ENCODE results near the gene TRAP1. TPM values are rescaled to one million over a fixed set of nuclear protein-coding genes. Genes with fewer than 3 reads are reported as not detected.

TRAP1 gene
- total RNA-seq, 1 experiment from 2014 or later = 204 TPM

DNA sequence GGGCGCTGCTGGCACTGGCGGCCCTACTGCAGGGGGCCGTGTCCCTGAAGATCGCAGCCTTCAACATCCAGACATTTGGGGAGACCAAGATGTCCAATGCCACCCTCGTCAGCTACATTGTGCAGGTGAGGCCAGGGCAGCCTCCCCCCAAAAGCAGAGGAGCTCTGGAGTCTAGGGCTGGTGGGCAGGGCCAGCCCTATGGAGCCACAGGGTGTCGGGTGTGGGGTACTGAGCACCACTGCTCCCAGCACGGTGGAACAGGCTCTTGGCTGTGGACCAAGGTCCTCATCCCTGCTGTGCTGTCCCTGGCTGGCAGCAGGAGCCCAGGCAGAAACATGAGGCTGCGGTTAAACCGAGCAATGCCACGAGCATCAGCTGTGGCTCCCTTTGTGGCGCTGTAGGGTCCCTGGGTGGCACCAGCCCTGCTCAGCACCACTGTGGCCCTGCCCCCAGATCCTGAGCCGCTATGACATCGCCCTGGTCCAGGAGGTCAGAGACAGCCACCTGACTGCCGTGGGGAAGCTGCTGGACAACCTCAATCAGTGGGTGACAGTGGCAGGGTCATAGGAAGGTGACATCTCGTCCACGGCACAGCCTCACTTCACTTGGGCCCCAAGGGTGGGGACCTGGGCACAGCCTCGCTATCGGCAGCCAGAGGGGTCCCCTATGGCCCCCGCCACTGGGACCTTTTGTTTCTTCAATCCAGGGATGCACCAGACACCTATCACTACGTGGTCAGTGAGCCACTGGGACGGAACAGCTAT, 61.7 kb downstream of the TRAP1 start:
- no peaks in the 10 kb centered on the region for H3K9me3 ChIP-seq (ENCODE audit: insufficient read depth, low read depth)
- H3K4me3 ChIP-seq = no peak overlapping the region
- no TSS peak for BruUV-seq (replicated peaks)
- TF ChIP-seq, protein P1, sequence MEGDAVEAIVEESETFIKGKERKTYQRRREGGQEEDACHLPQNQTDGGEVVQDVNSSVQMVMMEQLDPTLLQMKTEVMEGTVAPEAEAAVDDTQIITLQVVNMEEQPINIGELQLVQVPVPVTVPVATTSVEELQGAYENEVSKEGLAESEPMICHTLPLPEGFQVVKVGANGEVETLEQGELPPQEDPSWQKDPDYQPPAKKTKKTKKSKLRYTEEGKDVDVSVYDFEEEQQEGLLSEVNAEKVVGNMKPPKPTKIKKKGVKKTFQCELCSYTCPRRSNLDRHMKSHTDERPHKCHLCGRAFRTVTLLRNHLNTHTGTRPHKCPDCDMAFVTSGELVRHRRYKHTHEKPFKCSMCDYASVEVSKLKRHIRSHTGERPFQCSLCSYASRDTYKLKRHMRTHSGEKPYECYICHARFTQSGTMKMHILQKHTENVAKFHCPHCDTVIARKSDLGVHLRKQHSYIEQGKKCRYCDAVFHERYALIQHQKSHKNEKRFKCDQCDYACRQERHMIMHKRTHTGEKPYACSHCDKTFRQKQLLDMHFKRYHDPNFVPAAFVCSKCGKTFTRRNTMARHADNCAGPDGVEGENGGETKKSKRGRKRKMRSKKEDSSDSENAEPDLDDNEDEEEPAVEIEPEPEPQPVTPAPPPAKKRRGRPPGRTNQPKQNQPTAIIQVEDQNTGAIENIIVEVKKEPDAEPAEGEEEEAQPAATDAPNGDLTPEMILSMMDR (conservative IDR thresholded peaks at IDR 0.05) = no peak
- no peak for TF ChIP-seq EZH2 (IDR thresholded peaks at IDR 0.05; ENCODE audit: low read depth)
- H3K27ac ChIP-seq = no peak overlapping the region
- H3K36me3 ChIP-seq (ENCODE audit: low read depth) = peaks cover 14% of the 10 kb centered on the region; the same call in 1 of the 2 replicates
- intact Hi-C loops (cut with micrococcal nuclease; ENCODE audit: unreplicated experiment) = no loop called here
- no peaks in the 10 kb centered on the region for H3K27me3 ChIP-seq (ENCODE audit: insufficient read depth, low read depth)
- H3K4me1 ChIP-seq (replicated peaks; ENCODE audit: insufficient read depth) = no peaks in the 10 kb centered on the region
- H3K4me2 ChIP-seq = no peak overlapping the region
- no peak overlapping the region for H2AFZ ChIP-seq
- CTCF ChIA-PET = no interaction called here
- no peaks in the 10 kb centered on the region for H3K9me2 ChIP-seq (ENCODE audit: insufficient read depth)
- POLR2A ChIA-PET (ENCODE audit: unreplicated experiment) = no interaction called here
- H4K20me1 ChIP-seq (ENCODE audit: insufficient read depth) = peaks cover 10% of the 10 kb centered on the region; the same call in 1 of the 2 replicates
- H3F3A ChIP-seq (ENCODE audit: insufficient read depth, low read depth) = peaks cover 8% of the 10 kb centered on the region; the same call in 1 of the 2 replicates
- no peaks in the 10 kb centered on the region for H3K79me2 ChIP-seq (ENCODE audit: low read depth)
- DNase-seq = no peak

DNA sequence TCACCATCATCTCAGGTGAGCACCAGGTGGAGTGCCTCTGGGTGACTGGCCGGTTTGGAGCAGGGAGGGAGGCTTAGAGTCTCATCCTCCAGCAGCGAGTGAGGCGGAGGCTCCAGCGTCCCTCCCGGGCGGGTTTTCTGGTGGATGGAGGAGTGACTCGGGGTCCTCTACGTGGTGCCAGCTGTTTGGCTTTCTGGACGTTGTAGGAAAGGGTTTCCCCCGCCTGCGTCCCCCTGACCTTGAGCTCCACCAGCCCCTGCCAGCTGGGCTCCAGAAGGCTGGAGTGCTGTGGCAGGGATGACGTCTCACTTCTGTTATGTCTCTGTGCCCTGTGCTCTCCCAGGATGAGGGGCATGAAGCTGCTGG, 62.3 kb downstream of the TRAP1 start:
- TF ChIP-seq, protein P1 (conservative IDR thresholded peaks at IDR 0.05) = no peak
- TF ChIP-seq EZH2 (IDR thresholded peaks at IDR 0.05; ENCODE audit: low read depth) = no peak
- POLR2A ChIA-PET (ENCODE audit: unreplicated experiment) = no interaction called here
- Histone ChIP-seq H3K4me1 (replicated peaks; ENCODE audit: insufficient read depth) (no peaks in the 10 kb centered on the region), H3K4me2 (no peak overlapping the region), H4K20me1 (ENCODE audit: insufficient read depth) (peaks cover 10% of the 10 kb centered on the region; the same call in 1 of the 2 replicates), H2AFZ (no peak overlapping the region), H3K27ac (no peak overlapping the region), H3K9me2 (ENCODE audit: insufficient read depth) (no peaks in the 10 kb centered on the region), H3K36me3 (ENCODE audit: low read depth) (peaks cover 14% of the 10 kb centered on the region; the same call in 1 of the 2 replicates), H3K4me3 (no peak overlapping the region), H3K79me2 (ENCODE audit: low read depth) (no peaks in the 10 kb centered on the region), H3K27me3 (ENCODE audit: insufficient read depth, low read depth) (no peaks in the 10 kb centered on the region), H3F3A (ENCODE audit: insufficient read depth, low read depth) (peaks cover 13% of the 10 kb centered on the region; the same call in 1 of the 2 replicates), H3K9me3 (ENCODE audit: insufficient read depth, low read depth) (no peaks in the 10 kb centered on the region)
- no TSS peak for BruUV-seq (replicated peaks)
- DNase-seq = no peak
- intact Hi-C loops (cut with micrococcal nuclease; ENCODE audit: unreplicated experiment) = no loop called here
- CTCF ChIA-PET = no interaction called here

DNA sequence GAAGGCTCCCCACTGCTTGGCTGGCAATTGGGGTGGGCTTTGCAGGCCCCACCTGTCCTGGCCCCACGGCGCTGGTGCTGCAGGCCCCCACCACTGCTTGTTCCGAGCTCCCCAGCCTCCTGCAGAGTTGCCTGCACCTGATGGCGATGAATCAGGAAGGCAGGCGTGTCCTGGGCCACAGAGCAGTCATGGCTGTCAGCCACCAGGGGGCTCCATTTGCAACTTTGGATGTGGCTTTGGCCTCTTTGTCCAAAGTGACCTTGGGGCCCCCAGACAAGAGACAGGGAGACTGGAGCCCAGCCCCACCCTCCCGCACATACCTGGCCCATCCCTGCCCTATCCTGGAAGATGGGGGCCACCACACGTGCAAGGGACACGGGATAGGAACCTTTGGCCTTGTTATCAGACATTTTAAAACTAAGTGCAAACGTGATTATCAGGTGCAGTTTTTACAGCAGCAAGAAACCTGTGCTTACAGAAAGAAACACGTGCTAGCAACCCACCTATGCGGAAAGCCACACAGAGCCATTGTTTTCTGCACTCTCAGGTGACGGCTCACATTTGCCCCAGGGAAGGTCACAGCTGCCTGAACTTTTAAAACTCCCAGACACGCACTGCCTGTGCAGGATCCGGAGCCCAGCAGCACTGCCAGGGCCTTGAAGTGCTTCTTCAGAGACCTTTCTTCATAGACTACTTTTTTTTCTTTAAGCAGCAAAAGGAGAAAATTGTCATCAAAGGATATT, 62.9 kb downstream of the TRAP1 start, which contains the start of gene DNASE1:
Gene DNASE1, plus strand, starts transcription at position 443 of the 743 bp plus-strand sequence. CDS start 683 bp downstream, outside the sequence.
- Histone ChIP-seq H3K27ac (no peak within 1 kb of the TSS), H3K4me2 (no peak within 1 kb of the TSS), H3K4me1 (replicated peaks; ENCODE audit: insufficient read depth) (no peaks in the 10 kb centered on the region), H2AFZ (no peak within 1 kb of the TSS), H3K9me2 (ENCODE audit: insufficient read depth) (no peaks in the 10 kb centered on the region), H3K27me3 (ENCODE audit: insufficient read depth, low read depth) (no peaks in the 10 kb centered on the region), H3K9me3 (ENCODE audit: insufficient read depth, low read depth) (no peaks in the 10 kb centered on the region), H3K79me2 (ENCODE audit: low read depth) (no peaks in the 10 kb centered on the region), H3K36me3 (ENCODE audit: low read depth) (peaks cover 19% of the 10 kb centered on the region; the same call in 1 of the 2 replicates), H4K20me1 (ENCODE audit: insufficient read depth) (peaks cover 10% of the 10 kb centered on the region; the same call in 1 of the 2 replicates), H3K4me3 (no peak within 1 kb of the TSS), H3F3A (ENCODE audit: insufficient read depth, low read depth) (peaks cover 17% of the 10 kb centered on the region)
- ChIA-PET POLR2A (ENCODE audit: unreplicated experiment) (no interaction called here), CTCF (no interaction called here)
- BruUV-seq (replicated peaks) = no TSS peak
- DNase-seq = peak in 1 of 2 experiments; percentile 67
- TF ChIP-seq, protein P1 (conservative IDR thresholded peaks at IDR 0.05) = peak; percentile 79
- TF ChIP-seq EZH2 (IDR thresholded peaks at IDR 0.05; ENCODE audit: low read depth) = no peak
- intact Hi-C loops (cut with micrococcal nuclease; ENCODE audit: unreplicated experiment) = no loop called here

Measured in PC-9 (cell line).